ENCODE results near the gene CLBA1.

- TF ChIP-seq, protein P1, sequence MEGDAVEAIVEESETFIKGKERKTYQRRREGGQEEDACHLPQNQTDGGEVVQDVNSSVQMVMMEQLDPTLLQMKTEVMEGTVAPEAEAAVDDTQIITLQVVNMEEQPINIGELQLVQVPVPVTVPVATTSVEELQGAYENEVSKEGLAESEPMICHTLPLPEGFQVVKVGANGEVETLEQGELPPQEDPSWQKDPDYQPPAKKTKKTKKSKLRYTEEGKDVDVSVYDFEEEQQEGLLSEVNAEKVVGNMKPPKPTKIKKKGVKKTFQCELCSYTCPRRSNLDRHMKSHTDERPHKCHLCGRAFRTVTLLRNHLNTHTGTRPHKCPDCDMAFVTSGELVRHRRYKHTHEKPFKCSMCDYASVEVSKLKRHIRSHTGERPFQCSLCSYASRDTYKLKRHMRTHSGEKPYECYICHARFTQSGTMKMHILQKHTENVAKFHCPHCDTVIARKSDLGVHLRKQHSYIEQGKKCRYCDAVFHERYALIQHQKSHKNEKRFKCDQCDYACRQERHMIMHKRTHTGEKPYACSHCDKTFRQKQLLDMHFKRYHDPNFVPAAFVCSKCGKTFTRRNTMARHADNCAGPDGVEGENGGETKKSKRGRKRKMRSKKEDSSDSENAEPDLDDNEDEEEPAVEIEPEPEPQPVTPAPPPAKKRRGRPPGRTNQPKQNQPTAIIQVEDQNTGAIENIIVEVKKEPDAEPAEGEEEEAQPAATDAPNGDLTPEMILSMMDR (IDR thresholded peaks at IDR 0.05), result no peak
- TF ChIP-seq POLR2A (IDR thresholded peaks at IDR 0.05), result no peak
These were observed 47.2 kb upstream of the CLBA1 start for GRCh38 chr14:104938436-104938835.
